ENCODE results near the gene EXO1. TPM values are rescaled to one million over a fixed set of nuclear protein-coding genes. Genes with fewer than 3 reads are reported as not detected.

The EXO1 gene
- total RNA-seq, 1 experiment from 2014 or later: 46.6 TPM

GRCh38 chr1:241817956-241818612 is 29.9 kb upstream of the EXO1 start:
- no peak overlapping the region for H3K4me3 ChIP-seq (ENCODE audit: low read depth, low read length, poor library complexity, severe bottlenecking)
- ChIA-PET CTCF (no interaction called here), POLR2A (ENCODE audit: low non-redundant PET) (no interaction called here)

GRCh38 chr1:241819340-241819866 is 28.6 kb upstream of the EXO1 start:
- no peaks in the 10 kb centered on the region for H3K4me1 ChIP-seq (ENCODE audit: insufficient read depth, low read length, poor library complexity, severe bottlenecking)
- DNase-seq (ENCODE audit: low spot score): no peak
- H3K36me3 ChIP-seq (ENCODE audit: insufficient read depth, low read length, poor library complexity, severe bottlenecking): no peaks in the 10 kb centered on the region
- intact Hi-C loops (cut with micrococcal nuclease; ENCODE audit: unreplicated experiment): no loop called here
- no peaks in the 10 kb centered on the region for H3K27me3 ChIP-seq (replicated peaks; ENCODE audit: insufficient read depth, low read depth, low read length, poor library complexity)
- POLR2A ChIA-PET (ENCODE audit: low non-redundant PET): no interaction called here
- H3K9me3 ChIP-seq (ENCODE audit: low read depth, low read length, poor library complexity, severe bottlenecking): no peaks in the 10 kb centered on the region
- no peak overlapping the region for H3K4me3 ChIP-seq (ENCODE audit: low read depth, low read length, poor library complexity, severe bottlenecking)
- BruUV-seq (replicated peaks): no TSS peak
- CTCF ChIA-PET: no interaction called here
- H3K27ac ChIP-seq (ENCODE audit: low read depth, low read length, poor library complexity, severe bottlenecking): no peak overlapping the region
- TF ChIP-seq EZH2 (IDR thresholded peaks at IDR 0.05; ENCODE audit: borderline replicate concordance, low read depth, low read length, poor library complexity, severe bottlenecking) (no peak), CTCF (conservative IDR thresholded peaks at IDR 0.05; ENCODE audit: low read depth, low read length) (no peak)

More at GRCh38 chr1:241817956-241818612, 29.9 kb upstream of the EXO1 start:
- no peaks in the 10 kb centered on the region for H3K4me1 ChIP-seq (ENCODE audit: insufficient read depth, low read length, poor library complexity, severe bottlenecking)
- intact Hi-C loops (cut with micrococcal nuclease; ENCODE audit: unreplicated experiment): no loop called here
- H3K27me3 ChIP-seq (replicated peaks; ENCODE audit: insufficient read depth, low read depth, low read length, poor library complexity): no peaks in the 10 kb centered on the region
- no peaks in the 10 kb centered on the region for H3K36me3 ChIP-seq (ENCODE audit: insufficient read depth, low read length, poor library complexity, severe bottlenecking)
- no TSS peak for BruUV-seq (replicated peaks)
- no peaks in the 10 kb centered on the region for H3K9me3 ChIP-seq (ENCODE audit: low read depth, low read length, poor library complexity, severe bottlenecking)
- no peak overlapping the region for H3K27ac ChIP-seq (ENCODE audit: low read depth, low read length, poor library complexity, severe bottlenecking)
- TF ChIP-seq EZH2 (IDR thresholded peaks at IDR 0.05; ENCODE audit: borderline replicate concordance, low read depth, low read length, poor library complexity, severe bottlenecking) (no peak), CTCF (conservative IDR thresholded peaks at IDR 0.05; ENCODE audit: low read depth, low read length) (no peak)
- no peak for DNase-seq (ENCODE audit: low spot score)

GRCh38 chr1:241821363-241821762 is 26.6 kb upstream of the EXO1 start:
- no peaks in the 10 kb centered on the region for H3K9me3 ChIP-seq (ENCODE audit: low read depth, low read length, poor library complexity, severe bottlenecking)
- H3K36me3 ChIP-seq (ENCODE audit: insufficient read depth, low read length, poor library complexity, severe bottlenecking): no peaks in the 10 kb centered on the region
- BruUV-seq (replicated peaks): no TSS peak
- no peak for DNase-seq (ENCODE audit: low spot score)
- ChIA-PET POLR2A (ENCODE audit: low non-redundant PET) (no interaction called here), CTCF (no interaction called here)
- H3K4me3 ChIP-seq (ENCODE audit: low read depth, low read length, poor library complexity, severe bottlenecking): no peak overlapping the region
- H3K27ac ChIP-seq (ENCODE audit: low read depth, low read length, poor library complexity, severe bottlenecking): no peak overlapping the region
- no peaks in the 10 kb centered on the region for H3K4me1 ChIP-seq (ENCODE audit: insufficient read depth, low read length, poor library complexity, severe bottlenecking)
- TF ChIP-seq CTCF (conservative IDR thresholded peaks at IDR 0.05; ENCODE audit: low read depth, low read length) (no peak), EZH2 (IDR thresholded peaks at IDR 0.05; ENCODE audit: borderline replicate concordance, low read depth, low read length, poor library complexity, severe bottlenecking) (no peak)
- H3K27me3 ChIP-seq (replicated peaks; ENCODE audit: insufficient read depth, low read depth, low read length, poor library complexity): no peaks in the 10 kb centered on the region
- intact Hi-C loops (cut with micrococcal nuclease; ENCODE audit: unreplicated experiment): no loop called here
